SK-N-SH (cell line): Measurements from ENCODE around the gene HELB. TPM values are rescaled to one million over a fixed set of nuclear protein-coding genes. Genes with fewer than 3 reads are reported as not detected.

Experiments used
- CTCF ChIA-PET: fragments of 300-600, 350-600 bp; formaldehyde crosslinking; extraction: SDS; loops from one replicate; lab custom pipeline; 2021; lab: Yijun Ruan, JAX
- POLR2A ChIA-PET: fragments of 350-600 bp; sonication (Branson Sonifier 250); formaldehyde crosslinking; extraction: SDS; loops from one replicate; lab custom pipeline; 2020; ENCODE audit warnings: antibody characterized with exemption, inconsistent platforms; lab: Yijun Ruan, JAX
- DNase-seq: peaks from one replicate; pipeline ENCODE4 v3.0.0; 2012
- H2AFZ ChIP-seq: fragments of 200-600 bp; sonication (generic); 2 replicates; pipeline ENCODE4 v1.8.1; 2016; ENCODE audit warnings: antibody characterized with exemption, mild to moderate bottlenecking, low read depth
- H3F3A ChIP-seq: fragments of 200-600 bp; sonication (generic); replicated peaks from 2 replicates; pipeline ENCODE3; 2016; ENCODE audit warnings: antibody characterized with exemption, mild to moderate bottlenecking; ENCODE audit not compliant: insufficient read depth
- H3K27ac ChIP-seq, 2 experiments: fragments of 200-500 bp in 1 of 2; fragments of 200-600 bp in 1 of 2; sonication (Bioruptor generic) in 1 of 2; sonication (generic), shearing (Covaris generic) in 1 of 2; 2 replicates each; pipeline versions ENCODE4 v1.5.1 to v1.6.1; 2014 to 2016; ENCODE audit warnings: low read depth in 2 of 2, inconsistent platforms in 1 of 2, low read length in 1 of 2, mild to moderate bottlenecking in 1 of 2, mixed read lengths in 1 of 2
- H3K27me3 ChIP-seq: fragments of 200-600 bp; sonication (generic), shearing (Covaris generic); 2 replicates; pipeline ENCODE4 v1.6.1; 2016; ENCODE audit warnings: mixed run types; ENCODE audit not compliant: insufficient read depth
- H3K36me3 ChIP-seq, 2 experiments: fragments of 200-500 bp in 1 of 2; fragments of 200-600 bp in 1 of 2; sonication (Bioruptor generic) in 1 of 2; sonication (generic) in 1 of 2; replicated peaks in 1 of 2; 2 replicates each; pipeline versions ENCODE3 to v1.5.1; 2014 to 2016; ENCODE audit warnings: low read length in 1 of 2, mild to moderate bottlenecking in 1 of 2; ENCODE audit not compliant: insufficient read depth in 2 of 2, control insufficient read depth in 1 of 2
- H3K4me1 ChIP-seq, 2 experiments: fragments of 200-500 bp in 1 of 2; fragments of 200-600 bp in 1 of 2; sonication (Bioruptor generic) in 1 of 2; sonication (generic), shearing (Covaris generic) in 1 of 2; 2 replicates each; pipeline versions ENCODE4 v1.5.1 to v1.6.1; 2014 to 2016; ENCODE audit warnings: low read depth in 1 of 2, low read length in 1 of 2, mixed run types in 1 of 2; ENCODE audit not compliant: insufficient read depth in 2 of 2, control insufficient read depth in 1 of 2
- H3K4me2 ChIP-seq: fragments of 200-600 bp; sonication (generic), shearing (Covaris generic); 2 replicates; pipeline ENCODE4 v1.6.1; 2017; ENCODE audit warnings: mixed run types
- H3K4me3 ChIP-seq, 2 experiments: fragments of 200-500 bp in 1 of 2; fragments of 200-600 bp in 1 of 2; sonication (Bioruptor generic) in 1 of 2; sonication (generic), shearing (Covaris generic) in 1 of 2; 2 replicates each; pipeline versions ENCODE4 v1.5.1 to v1.8.1; 2014 to 2016; ENCODE audit warnings: low read depth in 2 of 2, inconsistent platforms in 1 of 2, low read length in 1 of 2, mild to moderate bottlenecking in 1 of 2, mixed read lengths in 1 of 2, moderate library complexity in 1 of 2
- H3K79me2 ChIP-seq: fragments of 200-600 bp; sonication (generic); 2 replicates; pipeline ENCODE4 v1.8.1; 2017; ENCODE audit warnings: mild to moderate bottlenecking; ENCODE audit not compliant: insufficient read depth
- H3K9ac ChIP-seq: fragments of 200-600 bp; sonication (generic); 2 replicates; pipeline ENCODE4 v1.6.1; 2017; ENCODE audit warnings: mixed run types
- H3K9me2 ChIP-seq: fragments of 200-600 bp; sonication (generic); 2 replicates; pipeline ENCODE4 v1.6.1; 2017; ENCODE audit warnings: mixed run types
- H3K9me3 ChIP-seq: fragments of 200-600 bp; sonication (generic); 2 replicates; pipeline ENCODE4 v1.6.1; 2017; ENCODE audit warnings: mixed run types, mild to moderate bottlenecking, moderate library complexity
- H4K20me1 ChIP-seq: fragments of 200-600 bp; sonication (generic); 2 replicates; pipeline ENCODE4 v1.6.1; 2017; ENCODE audit warnings: mild to moderate bottlenecking, mixed run types; ENCODE audit not compliant: insufficient read depth
- CTCF ChIP-seq: fragments of 200-600 bp; sonication (generic); IDR thresholded peaks from 2 replicates; pipeline ENCODE4 v1.6.1; 2017; ENCODE audit warnings: antibody characterized with exemption, mild to moderate bottlenecking, moderate library complexity
- ELF1 ChIP-seq: IDR thresholded peaks from 2 replicates; pipeline ENCODE4 v1.4.0; 2012
- EP300 ChIP-seq, 2 experiments: IDR thresholded peaks; 2 replicates each; pipeline versions ENCODE4 v1.4.0 to v1.6.1; 2012; ENCODE audit warnings: borderline replicate concordance in 1 of 2, low read depth in 1 of 2, low read length in 1 of 2
- EZH2phosphoT487 ChIP-seq: fragments of 200-600 bp; sonication (generic); IDR thresholded peaks from 2 replicates; pipeline ENCODE4 v1.6.1; 2017; ENCODE audit warnings: low read depth, mixed run types, mild to moderate bottlenecking, antibody characterized with exemption, moderate library complexity, borderline replicate concordance
- FOSL2 ChIP-seq: IDR thresholded peaks from 2 replicates; pipeline ENCODE4 v1.4.0; 2012; ENCODE audit warnings: low read depth, mild to moderate bottlenecking, moderate library complexity, borderline replicate concordance
- GABPA ChIP-seq: IDR thresholded peaks from 2 replicates; pipeline ENCODE4 v1.4.0; 2012; ENCODE audit warnings: low read depth, mild to moderate bottlenecking
- GATA2 ChIP-seq: sonication (generic); formaldehyde crosslinking; IDR thresholded peaks from 2 replicates; pipeline ENCODE4 v1.5.0; 2020; ENCODE audit warnings: mild to moderate bottlenecking, missing genetic modification reagents
- JUND ChIP-seq: IDR thresholded peaks from 2 replicates; pipeline ENCODE4 v1.4.0; 2012
- MAX ChIP-seq: IDR thresholded peaks from 2 replicates; pipeline ENCODE4 v1.4.0; 2012; ENCODE audit warnings: low read depth
- MEF2A ChIP-seq: IDR thresholded peaks from 2 replicates; pipeline ENCODE4 v1.4.0; 2012; ENCODE audit warnings: low read depth, borderline replicate concordance
- MXI1 ChIP-seq: IDR thresholded peaks from 2 replicates; pipeline ENCODE4 v1.6.1; 2012; ENCODE audit warnings: mild to moderate bottlenecking, low read depth, low read length, improper control_type of control experiment
- POLR2AphosphoS5 ChIP-seq: IDR thresholded peaks from 2 replicates; pipeline ENCODE4 v1.6.1; 2012; ENCODE audit warnings: low read depth, low read length
- RCOR1 ChIP-seq: fragments of 150-350 bp; IDR thresholded peaks from 2 replicates; pipeline ENCODE4 v1.6.1; 2017; ENCODE audit warnings: antibody characterized with exemption, low read length
- SIN3A ChIP-seq: IDR thresholded peaks from 2 replicates; pipeline ENCODE4 v1.6.1; 2012; ENCODE audit warnings: low read depth, mild to moderate bottlenecking, low read length, moderate library complexity, borderline replicate concordance
- SMC3 ChIP-seq: IDR thresholded peaks from 2 replicates; pipeline ENCODE4 v1.6.1; 2012; ENCODE audit warnings: low read depth, low read length, improper control_type of control experiment
- TAF1 ChIP-seq: IDR thresholded peaks from 2 replicates; pipeline ENCODE4 v1.6.1; 2012; ENCODE audit warnings: low read depth, mild to moderate bottlenecking, low read length, moderate library complexity, borderline replicate concordance
- TCF12 ChIP-seq: IDR thresholded peaks from 2 replicates; pipeline ENCODE4 v1.4.0; 2012
- TEAD4 ChIP-seq: IDR thresholded peaks from 2 replicates; pipeline ENCODE4 v1.4.0; 2012; ENCODE audit warnings: mild to moderate bottlenecking, borderline replicate concordance; ENCODE audit not compliant: insufficient read depth
- USF2 ChIP-seq: fragments of 150-350 bp; IDR thresholded peaks from 2 replicates; pipeline ENCODE4 v1.6.1; 2017; ENCODE audit warnings: antibody characterized with exemption, low read length, low read depth, borderline replicate concordance
- YY1 ChIP-seq: IDR thresholded peaks from 2 replicates; pipeline ENCODE4 v1.4.0; 2012; ENCODE audit warnings: low read depth, mild to moderate bottlenecking
- WGBS: methylation state at CpG from one replicate; pipeline ENCODE4 v1.1.6; 2017; ENCODE audit warnings: low lambda C conversion rate; 5-methylcytosine and 5-hydroxymethylcytosine counted together
- polyA plus RNA-seq, 3 experiments: library from polyadenylated mRNA; depleted of rRNA; stranded (reverse); fragments of >200 nt; gene quantifications; 2 replicates each; pipeline ENCODE4 v1.2.3, GENCODE V29; 2012

Gene HELB
- polyA plus RNA-seq (2012; rRNA removed), result 0.38 and 0.54 TPM in 2 replicates
- 0.46 and 0.49 TPM in 2 replicates for polyA plus RNA-seq (2012; cell fraction: cytosol; rRNA removed)
- polyA plus RNA-seq (2012; cell fraction: nucleus; rRNA removed), result 1.0 and 1.8 TPM in 2 replicates

- H2AFZ ChIP-seq, result peak within 1 kb of the TSS; percentile 99
- peaks cover 4% of the 10 kb centered on the region for H3F3A ChIP-seq
- no peaks in the 10 kb centered on the region for H3K27me3 ChIP-seq
- H3K9ac ChIP-seq, result peak within 1 kb of the TSS; percentile 72
- H3K4me3 ChIP-seq, result peak within 1 kb of the TSS; percentile 74 to 96
- no peaks in the 10 kb centered on the region for H4K20me1 ChIP-seq
- DNase-seq, result peak; percentile 91
- POLR2A ChIA-PET, result interaction anchor here (0.6 to 1.4 kb wide), 4 partner anchors 12 to 375 kb away, joined by 3 to 9 read pairs (median 3); no protein-coding TSS in a partner anchor
- no peaks in the 10 kb centered on the region for H3K9me2 ChIP-seq
- TF ChIP-seq FOSL2 (no peak), EZH2phosphoT487 (no peak), USF2 (no peak), SIN3A (0 out of 2 replicates have a peak, but pooled peaks have one; percentile 34), EP300 (IDR thresholded peaks at IDR 0.05; ENCODE audit: borderline replicate concordance in 1 of 2, low read depth in 1 of 2, low read length in 1 of 2) (no peak), ELF1 (peak; percentile 88), TEAD4 (no peak), TAF1 (peak; percentile 74), GABPA (peak; percentile 44; the same call in 1 of the 2 replicates), CTCF (no peak), YY1 (no peak), MXI1 (peak; percentile 96; the same call in 1 of the 2 replicates), JUND (no peak), MAX (peak; percentile 56), POLR2AphosphoS5 (peak; percentile 71; the same call in 1 of the 2 replicates), RCOR1 (no peak), MEF2A (no peak), TCF12 (no peak), GATA2 (CRISPR knock-in tag) (no peak), SMC3 (no peak)
- 1% methylated on average over 36 of the region's 45 CpGs for WGBS
- H3K4me1 ChIP-seq, result peaks cover 2 to 5% of the 10 kb centered on the region in 2 experiments; a peak in 2 of 4 replicates
- H3K79me2 ChIP-seq, result no peaks in the 10 kb centered on the region; the same call in 1 of the 2 replicates
- peak within 1 kb of the TSS; percentile 94 for H3K4me2 ChIP-seq
- H3K27ac ChIP-seq, result peak within 1 kb of the TSS; percentile 34 to 82; a peak in 3 of 4 replicates
- no peaks in the 10 kb centered on the region for H3K9me3 ChIP-seq
- CTCF ChIA-PET, result interaction anchor here (0.6 to 2.4 kb wide), 7 partner anchors 12 to 107 kb away, joined by 3 to 7 read pairs (median 5); no protein-coding TSS in a partner anchor
- H3K36me3 ChIP-seq, result peaks cover 8 to 9% of the 10 kb centered on the region in 2 experiments
Observed at GRCh38 chr12:66301944-66302826, at the start of gene HELB. Gene HELB (plus strand): TSS chr12:66302493. CDS start chr12:66302604, 111 bp downstream.
